ENCODE measurements around the gene NCOA3.

- no peak for TF ChIP-seq CTCF (IDR thresholded peaks at IDR 0.05; ENCODE audit: low read length)
- TF ChIP-seq EZH2 (IDR thresholded peaks at IDR 0.05; ENCODE audit: borderline replicate concordance, low read length) = no peak
Measured at GRCh38 chr20:47654370-47654769, 152.7 kb downstream of the NCOA3 start.

Data from OCI-LY1 (cell line).